Smooth muscle cell (in vitro differentiated cells): ENCODE measurements around the gene FAM240A. TPM values are rescaled to one million over a fixed set of nuclear protein-coding genes. Genes with fewer than 3 reads are reported as not detected.
"Not testable (repeated sequence)": the region's sequence is repeated elsewhere in the genome, so short reads cannot be mapped to it uniquely, and the experiment has no call there.

Experiments
- DNase-seq: peaks from one replicate; lab custom pipeline; 2025; ENCODE audit not compliant: unreplicated experiment; lab: John Stamatoyannopoulos, UW
- H2AFZ ChIP-seq: fragments of 200-600 bp; sonication (generic); 2 replicates; pipeline ENCODE4 v1.6.0; 2016; ENCODE audit warnings: antibody characterized with exemption, low read depth, mild to moderate bottlenecking
- H3F3A ChIP-seq: fragments of 200-600 bp; sonication (generic); 2 replicates; pipeline ENCODE4 v1.6.0; 2017; ENCODE audit warnings: antibody characterized with exemption, low read depth
- H3K27ac ChIP-seq: fragments of 200-600 bp; sonication (generic); 2 replicates; pipeline ENCODE4 v1.5.1; 2016; ENCODE audit warnings: low read depth, mild to moderate bottlenecking
- H3K27me3 ChIP-seq: fragments of 200-600 bp; sonication (generic); 2 replicates; pipeline ENCODE4 v1.6.1; 2016; ENCODE audit warnings: low read depth, mild to moderate bottlenecking
- H3K36me3 ChIP-seq: fragments of 200-600 bp; sonication (generic); 2 replicates; pipeline ENCODE4 v1.5.1; 2016; ENCODE audit warnings: low read depth
- H3K4me1 ChIP-seq: fragments of 200-600 bp; sonication (generic); 2 replicates; pipeline ENCODE4 v1.5.1; 2016; ENCODE audit warnings: low read depth
- H3K4me2 ChIP-seq: fragments of 200-600 bp; sonication (generic); 2 replicates; pipeline ENCODE4 v1.6.0; 2016; ENCODE audit warnings: mild to moderate bottlenecking
- H3K4me3 ChIP-seq: fragments of 200-600 bp; sonication (generic); 2 replicates; pipeline ENCODE4 v1.5.1; 2016; ENCODE audit warnings: mild to moderate bottlenecking
- H3K79me2 ChIP-seq: fragments of 200-600 bp; sonication (generic); 2 replicates; pipeline ENCODE4 v1.6.0; 2016; ENCODE audit warnings: low read depth, mild to moderate bottlenecking
- H3K9ac ChIP-seq: fragments of 200-600 bp; sonication (generic); 2 replicates; pipeline ENCODE4 v1.6.0; 2016; ENCODE audit warnings: low read depth
- H3K9me3 ChIP-seq: fragments of 200-600 bp; sonication (generic); replicated peaks from 2 replicates; pipeline ENCODE4 v1.5.1; 2016; ENCODE audit warnings: low read depth
- H4K20me1 ChIP-seq: fragments of 200-600 bp; sonication (generic); 2 replicates; pipeline ENCODE4 v1.6.0; 2016; ENCODE audit warnings: low read depth
- WGBS: methylation state at CpG from one replicate; pipeline ENCODE4 v1.1.7; 2016; ENCODE audit warnings: low lambda C conversion rate; 5-methylcytosine and 5-hydroxymethylcytosine counted together
- polyA plus RNA-seq: library from polyadenylated mRNA; unstranded; fragments of >200 nt; fragmentation: Nextera tagmentation; extraction: Ambion mirVana; gene quantifications from 2 replicates; pipeline ENCODE4 v1.2.1, GENCODE V29; 2016
- total RNA-seq: library from RNA; depleted of rRNA; stranded (reverse); fragments of >200 nt; gene quantifications from 2 replicates; pipeline ENCODE4 v1.2.3, GENCODE V29; 2014
- TF ChIP-seq, protein P1 (sequence below): fragments of 200-600 bp; sonication (generic); IDR thresholded peaks from 2 replicates; pipeline ENCODE4 v1.5.1; 2017; ENCODE audit warnings: borderline replicate concordance, mild to moderate bottlenecking, antibody characterized with exemption; ENCODE audit not compliant: insufficient read depth, poor library complexity, severe bottlenecking

Gene FAM240A
- total and polyA plus RNA-seq, 2 experiments from 2014 or later = not detected

DNA sequence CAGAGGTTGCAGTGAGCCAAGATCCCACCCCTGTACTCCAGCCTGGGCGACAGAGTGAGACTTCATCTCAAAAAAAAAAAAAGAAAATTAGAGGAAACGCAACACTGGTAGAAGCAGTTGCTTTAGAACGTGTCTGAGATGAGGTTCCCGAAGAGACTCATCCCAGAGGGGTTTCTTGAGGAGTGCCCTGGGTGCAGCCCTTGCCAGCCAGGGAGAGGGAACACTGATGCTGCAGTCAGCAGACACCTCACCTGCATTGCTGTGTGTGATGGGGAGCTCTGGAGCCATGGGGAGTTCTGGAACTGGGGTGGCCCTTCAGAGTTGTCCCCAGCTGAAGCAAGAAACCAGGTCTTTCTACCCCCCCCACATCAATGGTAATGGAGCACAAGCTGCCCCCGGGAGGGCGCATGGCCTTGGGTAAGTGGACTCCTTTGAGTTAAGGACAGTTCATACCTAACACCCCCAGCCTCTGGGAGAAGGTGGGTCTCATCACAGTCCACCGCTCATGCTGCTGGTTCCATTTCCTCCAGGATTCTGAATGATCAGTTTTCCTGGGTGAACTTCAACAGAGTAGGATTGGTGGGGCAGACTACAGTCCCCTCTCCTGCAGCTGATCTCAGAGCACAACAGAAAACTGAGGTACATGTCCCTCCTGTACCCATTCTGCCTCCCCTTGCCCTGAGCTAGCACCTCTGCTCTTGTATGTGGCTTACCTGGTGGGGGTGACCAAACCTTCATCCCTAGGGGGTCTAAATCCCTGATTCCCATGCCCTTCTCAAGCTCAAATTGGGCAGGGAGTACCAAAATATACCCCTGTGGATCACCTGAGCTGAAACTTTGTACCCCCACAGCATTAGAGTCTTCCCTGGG lies 27.5 kb upstream of the FAM240A start:
- Histone ChIP-seq H3F3A (no peaks in the 10 kb centered on the region), H3K4me3 (no peak overlapping the region), H3K27ac (no peak overlapping the region), H3K4me2 (no peak overlapping the region), H3K9ac (no peak overlapping the region), H3K27me3 (peaks cover 19% of the 10 kb centered on the region), H3K36me3 (no peaks in the 10 kb centered on the region), H4K20me1 (no peaks in the 10 kb centered on the region), H3K4me1 (no peaks in the 10 kb centered on the region), H3K79me2 (no peaks in the 10 kb centered on the region), H3K9me3 (no peaks in the 10 kb centered on the region), H2AFZ (no peak overlapping the region)
- 92% methylated on average over 7 of the region's 7 CpGs for WGBS
- TF ChIP-seq, protein P1, sequence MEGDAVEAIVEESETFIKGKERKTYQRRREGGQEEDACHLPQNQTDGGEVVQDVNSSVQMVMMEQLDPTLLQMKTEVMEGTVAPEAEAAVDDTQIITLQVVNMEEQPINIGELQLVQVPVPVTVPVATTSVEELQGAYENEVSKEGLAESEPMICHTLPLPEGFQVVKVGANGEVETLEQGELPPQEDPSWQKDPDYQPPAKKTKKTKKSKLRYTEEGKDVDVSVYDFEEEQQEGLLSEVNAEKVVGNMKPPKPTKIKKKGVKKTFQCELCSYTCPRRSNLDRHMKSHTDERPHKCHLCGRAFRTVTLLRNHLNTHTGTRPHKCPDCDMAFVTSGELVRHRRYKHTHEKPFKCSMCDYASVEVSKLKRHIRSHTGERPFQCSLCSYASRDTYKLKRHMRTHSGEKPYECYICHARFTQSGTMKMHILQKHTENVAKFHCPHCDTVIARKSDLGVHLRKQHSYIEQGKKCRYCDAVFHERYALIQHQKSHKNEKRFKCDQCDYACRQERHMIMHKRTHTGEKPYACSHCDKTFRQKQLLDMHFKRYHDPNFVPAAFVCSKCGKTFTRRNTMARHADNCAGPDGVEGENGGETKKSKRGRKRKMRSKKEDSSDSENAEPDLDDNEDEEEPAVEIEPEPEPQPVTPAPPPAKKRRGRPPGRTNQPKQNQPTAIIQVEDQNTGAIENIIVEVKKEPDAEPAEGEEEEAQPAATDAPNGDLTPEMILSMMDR = no peak
- DNase-seq = no peak

DNA sequence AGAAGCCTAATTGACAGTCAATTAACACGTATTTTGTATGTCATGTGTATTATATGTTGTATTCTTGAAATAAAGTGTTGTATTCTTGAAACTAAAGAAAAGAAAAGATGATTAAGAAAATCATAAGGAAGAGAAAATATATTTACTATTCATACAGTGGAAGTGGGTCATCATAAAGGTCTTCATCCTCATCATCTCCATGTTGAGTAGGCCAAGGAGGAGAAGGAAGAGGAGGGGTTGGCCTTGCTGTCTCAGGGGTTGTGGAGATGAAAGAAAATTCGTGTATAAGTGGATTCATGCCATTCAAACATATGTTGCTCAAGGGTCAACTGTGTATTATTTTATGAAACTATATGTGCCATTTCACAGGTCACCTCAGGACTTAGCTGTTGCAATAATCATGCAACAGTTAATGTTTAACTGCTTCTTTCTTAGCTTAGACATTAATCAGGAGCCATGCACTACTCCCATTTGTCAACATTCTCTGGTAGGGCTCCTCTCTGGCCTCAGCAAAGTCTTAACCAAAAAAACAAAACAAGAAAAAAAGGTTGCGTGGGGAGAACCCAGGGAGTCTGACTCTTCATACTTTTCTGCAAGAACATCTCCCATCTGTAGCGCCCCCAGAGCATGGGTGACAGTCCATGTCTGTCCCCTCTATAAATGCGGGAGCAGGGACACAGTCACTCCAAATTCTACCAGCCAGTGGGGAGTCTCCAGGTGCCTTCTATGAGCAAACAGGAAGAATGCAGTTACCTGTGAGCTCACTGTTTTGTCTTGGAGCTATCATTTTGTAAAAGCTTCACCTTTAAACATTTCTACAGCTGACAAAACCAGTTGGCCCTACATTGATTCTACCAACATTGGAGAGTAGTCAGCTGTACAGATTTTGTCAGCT lies 26.3 kb upstream of the FAM240A start:
- Histone ChIP-seq H3K4me2 (no peak overlapping the region), H3K9me3 (no peaks in the 10 kb centered on the region)
- WGBS = 90% methylated on average over 5 of the region's 5 CpGs

DNA sequence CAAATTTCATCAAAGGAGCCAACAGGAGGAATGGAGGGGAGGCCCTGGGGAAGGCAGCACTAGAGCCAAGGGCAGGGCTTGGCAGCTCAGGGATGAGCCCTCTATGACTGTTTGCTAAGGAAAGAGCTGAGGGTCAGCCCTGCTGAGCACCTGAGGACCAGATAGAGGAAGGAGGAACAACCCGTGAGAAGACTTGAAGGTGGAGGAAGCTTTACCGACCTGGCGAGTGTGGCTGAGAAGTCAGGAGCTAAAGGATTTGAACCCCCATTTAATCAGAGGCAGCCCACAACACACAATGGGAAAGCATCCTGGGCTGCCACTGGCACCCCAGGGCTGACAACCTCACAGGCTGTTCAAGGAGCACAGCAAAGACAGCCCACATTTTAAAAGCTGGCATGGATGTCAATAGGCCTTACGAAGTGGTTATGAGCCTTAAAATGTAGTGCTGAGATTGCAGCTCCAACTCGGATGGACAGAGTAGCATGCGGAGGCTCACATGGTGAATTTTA lies 25.5 kb upstream of the FAM240A start:
- Histone ChIP-seq H3F3A (no peaks in the 10 kb centered on the region), H3K36me3 (no peaks in the 10 kb centered on the region), H4K20me1 (no peaks in the 10 kb centered on the region), H3K27me3 (no peaks in the 10 kb centered on the region), H3K79me2 (no peaks in the 10 kb centered on the region), H3K4me1 (no peaks in the 10 kb centered on the region), H3K4me3 (no peak overlapping the region), H3K4me2 (no peak overlapping the region), H2AFZ (no peak overlapping the region), H3K27ac (no peak overlapping the region), H3K9me3 (no peaks in the 10 kb centered on the region), H3K9ac (no peak overlapping the region)
- DNase-seq = no peak
- WGBS = 82% methylated on average over 6 of the region's 6 CpGs
- TF ChIP-seq, protein P1 = no peak

More for the DNA sequence above, 26.3 kb upstream of the FAM240A start:
- Histone ChIP-seq H4K20me1 (no peaks in the 10 kb centered on the region), H3F3A (no peaks in the 10 kb centered on the region), H3K4me3 (no peak overlapping the region), H3K27me3 (peaks cover 7% of the 10 kb centered on the region), H3K36me3 (no peaks in the 10 kb centered on the region), H3K4me1 (no peaks in the 10 kb centered on the region), H3K79me2 (no peaks in the 10 kb centered on the region), H3K9ac (no peak overlapping the region), H2AFZ (no peak overlapping the region), H3K27ac (no peak overlapping the region)
- DNase-seq = no peak
- TF ChIP-seq, protein P1 = no peak

DNA sequence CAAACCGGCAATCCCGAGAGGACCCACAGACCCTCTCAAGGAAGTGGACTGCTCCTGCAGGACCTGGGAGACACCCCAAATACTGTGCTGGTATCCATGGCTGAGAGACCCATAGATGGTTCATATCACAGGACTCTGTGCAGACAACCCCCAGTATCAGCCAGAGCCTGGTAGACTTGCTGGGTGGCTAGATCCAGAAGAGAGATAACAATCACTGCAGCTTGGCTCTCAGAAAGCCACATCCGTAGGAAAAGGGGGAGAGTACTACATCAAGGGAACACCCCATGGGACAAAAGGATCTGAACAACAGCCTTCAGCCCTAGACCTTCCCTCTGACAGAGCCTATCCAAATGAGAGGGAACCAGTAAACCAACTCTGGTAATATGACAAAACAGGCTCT lies 25.1 kb upstream of the FAM240A start:
- not testable (repeated sequence) for H3K79me2 ChIP-seq, H3K27me3 ChIP-seq, H3K27ac ChIP-seq, H3K36me3 ChIP-seq, H3K9me3 ChIP-seq, DNase-seq, H3K9ac ChIP-seq, H3F3A ChIP-seq, H4K20me1 ChIP-seq, H2AFZ ChIP-seq, H3K4me1 ChIP-seq, H3K4me3 ChIP-seq, H3K4me2 ChIP-seq
- 49% methylated on average over 3 of the region's 3 CpGs for WGBS
